Glomerular visceral epithelial cell (primary cell): ENCODE results near the gene NPC1L1.
"Not testable (repeated sequence)": the region's sequence is repeated elsewhere in the genome, so short reads cannot be mapped to it uniquely, and the experiment has no call there.

Experiments
- DNase-seq: peaks from one replicate; pipeline ENCODE4 v3.0.0-alpha.2; 2016; ENCODE audit errors: extremely low spot score

The NPC1L1 gene

DNA sequence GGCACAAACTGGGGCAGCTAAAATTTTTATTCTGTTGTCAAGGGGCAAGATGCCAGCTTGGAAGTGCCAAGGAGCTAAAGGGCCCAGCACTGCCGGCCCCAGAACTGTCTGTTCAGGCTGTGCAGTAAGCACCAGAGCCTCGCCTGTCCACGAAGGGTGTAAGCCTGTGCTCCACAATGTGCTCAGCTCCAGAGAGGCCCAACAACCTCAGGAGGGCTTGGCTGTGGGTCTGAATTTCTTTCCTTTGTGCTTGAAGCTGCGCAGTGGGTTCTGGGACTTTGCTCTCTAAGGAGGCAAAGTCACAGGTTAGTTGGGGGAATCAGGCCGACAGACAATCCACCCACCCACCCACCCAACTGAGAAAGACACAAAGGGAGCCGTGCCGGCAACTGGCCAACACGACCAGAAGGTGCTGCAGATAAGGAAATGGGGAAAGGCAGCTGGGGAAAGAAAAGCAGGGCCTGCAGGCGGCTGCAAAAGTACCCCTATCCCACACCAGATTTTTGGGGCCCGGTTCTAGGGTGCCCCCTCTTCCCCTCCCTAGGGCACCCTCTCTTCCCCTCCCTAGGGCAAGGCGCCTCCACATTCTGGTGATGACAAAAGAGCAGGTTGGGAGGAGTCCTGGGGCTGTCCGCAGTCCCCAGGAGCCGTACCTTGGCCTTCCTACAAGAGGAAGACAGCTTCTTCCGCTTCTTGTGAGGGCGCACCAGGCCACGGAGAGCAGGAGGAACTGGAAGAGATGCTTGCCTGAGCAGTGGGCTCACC lies 24.8 kb upstream of the NPC1L1 start:
- DNase-seq, result no peak

GRCh38 chr7:44565097-44565794 lies 24.1 kb upstream of the NPC1L1 start:
- DNase-seq, result peak; percentile 64

DNA sequence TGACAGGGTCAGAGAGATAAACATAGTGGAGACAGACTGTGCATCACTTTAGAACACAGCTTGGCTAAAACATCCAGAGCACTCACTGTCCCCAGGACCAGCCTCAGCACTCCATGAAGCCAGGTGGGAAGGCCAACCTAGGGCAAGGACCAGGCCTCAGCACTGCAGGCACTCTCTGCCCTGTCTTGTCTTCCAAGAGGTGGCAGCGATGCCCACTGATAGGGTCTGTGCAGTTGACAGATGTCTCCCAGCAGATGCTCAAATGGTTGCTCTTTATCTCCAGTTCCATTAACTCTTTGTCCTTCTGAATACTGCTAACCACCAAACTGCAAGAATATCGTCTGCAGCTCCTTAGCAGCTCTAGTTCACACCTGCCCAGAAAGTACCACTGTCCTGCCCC lies 23.5 kb upstream of the NPC1L1 start:
- no peak for DNase-seq

DNA sequence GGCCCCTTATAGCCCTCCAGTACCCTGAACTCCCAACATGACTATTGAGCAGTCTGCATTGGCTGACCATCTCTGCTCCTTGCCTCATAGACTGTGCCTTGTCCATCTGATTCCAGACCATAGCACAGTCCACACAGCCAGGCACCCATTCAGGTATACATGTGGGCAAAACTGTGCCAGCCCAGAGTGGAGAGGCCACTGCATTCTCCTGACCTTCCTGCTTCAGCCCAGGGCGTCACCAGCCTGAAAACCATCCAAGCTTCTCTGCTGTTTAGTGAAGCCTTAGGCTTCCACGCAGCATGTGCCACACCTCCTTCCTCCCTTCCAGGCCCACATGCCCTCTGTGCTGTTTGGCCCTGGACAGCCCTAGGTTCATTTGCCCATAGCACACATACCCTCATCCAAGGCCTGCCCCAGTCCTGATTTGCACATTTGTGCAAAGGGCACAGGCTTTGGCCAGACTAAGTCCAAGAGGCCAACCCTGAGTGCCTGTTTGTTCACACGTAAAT lies 22.1 kb upstream of the NPC1L1 start:
- no peak for DNase-seq

GRCh38 chr7:44562622-44562962 lies 21.5 kb upstream of the NPC1L1 start:
- not testable (repeated sequence) for DNase-seq

- peak; percentile 58 for DNase-seq
Observed at GRCh38 chr7:44561962-44562621, 21.0 kb upstream of the NPC1L1 start.

DNA sequence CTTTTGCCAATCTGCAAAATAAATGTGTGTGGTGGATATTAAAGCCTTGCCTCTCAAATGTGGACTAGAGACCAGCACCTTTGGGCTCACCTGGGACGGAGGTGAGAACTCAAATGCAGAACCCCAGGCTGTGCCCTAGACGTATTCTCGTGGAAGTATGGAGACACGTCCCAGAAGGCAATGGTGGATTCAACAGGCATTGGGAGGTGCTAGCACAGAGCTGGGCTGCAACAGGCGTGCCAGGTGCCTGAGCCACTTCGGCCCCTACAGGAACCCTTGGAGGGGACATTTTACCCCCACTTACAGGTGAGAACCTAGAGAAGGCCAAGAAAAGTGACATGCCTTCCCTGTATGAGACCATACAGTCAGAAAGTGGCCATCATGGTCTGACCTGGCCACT lies 20.4 kb upstream of the NPC1L1 start:
- no peak for DNase-seq

GRCh38 chr7:44559485-44559884 lies 18.4 kb upstream of the NPC1L1 start:
- DNase-seq, result no peak

DNA sequence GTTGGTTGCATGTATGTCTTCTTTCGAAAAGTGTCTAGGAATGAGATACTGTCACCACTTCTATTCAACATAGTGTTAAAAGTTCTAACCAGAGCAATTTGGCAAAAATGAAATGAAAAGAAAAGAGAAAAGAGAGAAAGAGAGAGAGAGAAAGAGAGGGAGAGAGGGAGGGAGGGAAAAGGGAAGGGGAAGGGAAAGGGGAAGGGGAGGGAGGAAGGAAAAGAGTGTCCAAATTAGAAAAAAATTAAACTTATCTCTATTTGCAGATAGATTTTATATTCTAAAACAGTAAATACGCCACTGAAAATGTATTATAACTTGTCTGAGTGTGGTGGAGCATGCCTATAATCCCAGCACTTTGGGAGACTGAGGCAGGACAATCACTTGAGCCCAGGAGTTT lies 16.4 kb upstream of the NPC1L1 start:
- DNase-seq, result no peak

- no peak for DNase-seq
Observed at GRCh38 chr7:44555350-44555749, 14.2 kb upstream of the NPC1L1 start.

GRCh38 chr7:44552473-44553005 lies 11.4 kb upstream of the NPC1L1 start:
- not testable (repeated sequence) for DNase-seq

GRCh38 chr7:44549457-44549856 lies 8.3 kb upstream of the NPC1L1 start:
- no peak for DNase-seq

- DNase-seq, result no peak
Observed at GRCh38 chr7:44548893-44549292, 7.8 kb upstream of the NPC1L1 start.

DNA sequence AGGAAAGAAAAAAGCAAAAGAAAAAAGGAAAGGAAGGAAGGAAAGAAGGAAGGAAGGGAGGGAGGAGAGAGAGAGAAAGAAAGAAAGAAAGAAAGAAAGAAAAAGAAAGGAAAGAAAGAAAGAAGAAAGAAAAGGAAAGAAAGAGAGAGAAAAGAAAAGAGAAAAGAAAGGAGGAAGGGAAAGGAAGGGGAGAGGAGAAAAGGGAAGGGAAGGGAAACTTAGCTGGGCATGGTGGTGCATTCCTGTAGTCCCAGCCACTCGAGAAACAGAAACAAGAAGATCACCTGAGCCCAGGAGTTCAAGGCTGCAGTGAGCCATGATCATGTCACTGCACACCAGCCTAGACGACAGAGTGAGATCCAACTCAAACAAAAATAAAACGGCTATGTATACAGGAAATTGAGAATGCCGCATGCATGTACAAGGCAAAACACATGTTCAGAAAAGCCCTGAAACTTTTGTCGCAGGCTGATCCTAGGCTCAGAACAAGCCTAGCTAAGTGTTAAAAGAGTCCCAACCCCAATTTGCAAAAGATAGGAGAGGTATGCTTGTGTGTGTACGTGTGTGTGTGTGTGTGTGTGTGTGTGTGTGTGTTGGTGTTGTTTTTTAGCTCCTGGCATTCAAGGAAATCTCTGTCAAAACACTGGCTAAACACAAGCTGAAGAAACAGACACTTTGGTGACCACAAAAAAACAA lies 6.6 kb upstream of the NPC1L1 start:
- no peak for DNase-seq

- DNase-seq, result no peak
Observed at GRCh38 chr7:44541876-44542610, 913 bp upstream of the NPC1L1 start.

DNA sequence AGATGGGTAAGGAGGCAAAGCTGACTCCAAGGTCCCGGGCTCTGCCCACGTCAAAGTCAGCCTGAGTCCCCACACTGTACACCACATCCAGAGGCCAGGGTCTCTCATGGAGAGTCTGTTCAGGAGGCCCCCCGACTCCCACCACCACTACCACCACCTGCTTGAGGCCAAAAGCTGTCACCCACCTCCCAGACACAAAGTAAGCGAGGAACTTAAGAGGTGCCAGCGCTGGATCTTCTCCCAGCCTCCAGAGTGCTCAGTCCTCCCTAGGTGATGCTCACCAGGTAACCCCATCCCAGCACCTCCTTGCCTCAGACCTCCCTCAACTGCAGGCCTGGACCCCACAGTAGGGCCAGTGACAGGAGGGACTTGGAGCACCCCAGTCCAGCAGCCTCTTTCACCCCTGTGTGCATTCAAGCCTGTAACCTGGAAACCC lies 520 bp downstream of the NPC1L1 start:
- DNase-seq, result no peak

- no peak for DNase-seq
Observed at GRCh38 chr7:44539669-44540506, 1.2 kb downstream of the NPC1L1 start.

- no peak for DNase-seq
Observed at GRCh38 chr7:44538798-44539668, 2.1 kb downstream of the NPC1L1 start.

- DNase-seq, result no peak
Observed at GRCh38 chr7:44538093-44538797, 2.9 kb downstream of the NPC1L1 start.
